OCI-LY3 (cell line): ENCODE results near the gene MIER2.

Source experiments
- H2AFZ ChIP-seq: fragments of 200-600, 300-600 bp; shearing (Covaris generic); 2 replicates; pipeline ENCODE4 v1.6.0; 2014; ENCODE audit warnings: antibody characterized with exemption, low read depth, low read length
- H3K27ac ChIP-seq: fragments of 200-600, 300-600 bp; sonication (generic); 2 replicates; pipeline ENCODE4 v1.5.1; 2014; ENCODE audit warnings: mild to moderate bottlenecking, low read length, moderate library complexity, mixed read lengths
- H3K27me3 ChIP-seq: fragments of 200-600, 300-600 bp; sonication (generic); 2 replicates; pipeline ENCODE4 v1.6.1; 2014; ENCODE audit warnings: low read depth, low read length, mixed read lengths
- H3K36me3 ChIP-seq: fragments of 200-600, 300-600 bp; sonication (generic); replicated peaks from 2 replicates; pipeline ENCODE3; 2014; ENCODE audit warnings: low read depth, low read length, mixed read lengths
- H3K4me1 ChIP-seq: fragments of 300-600, 200-600 bp; sonication (generic); 2 replicates; pipeline ENCODE4 v1.6.1; 2014; ENCODE audit warnings: low read length, mixed read lengths
- H3K4me2 ChIP-seq: fragments of 200-600, 300-600 bp; sonication (generic); 2 replicates; pipeline ENCODE4 v1.6.1; 2014; ENCODE audit warnings: low read length, mixed read lengths
- H3K4me3 ChIP-seq: fragments of 300-600, 200-600 bp; sonication (generic); 2 replicates; pipeline ENCODE4 v1.5.1; 2014; ENCODE audit warnings: antibody characterized with exemption, mild to moderate bottlenecking, low read length, moderate library complexity
- H3K79me2 ChIP-seq: fragments of 300-600, 200-600 bp; shearing (Covaris generic); 2 replicates; pipeline ENCODE4 v1.6.1; 2014; ENCODE audit warnings: mild to moderate bottlenecking, low read length, mixed read lengths
- H3K9ac ChIP-seq: fragments of 300-600, 200-600 bp; shearing (Covaris generic); 2 replicates; pipeline ENCODE4 v1.6.0; 2014; ENCODE audit warnings: mild to moderate bottlenecking, low read length, moderate library complexity
- H3K9me3 ChIP-seq: fragments of 200-600, 300-600 bp; shearing (Covaris generic); 2 replicates; pipeline ENCODE4 v1.6.1; 2014; ENCODE audit warnings: low read length, mixed read lengths; ENCODE audit not compliant: insufficient read depth
- H4K20me1 ChIP-seq: fragments of 200-600, 300-600 bp; sonication (generic); 2 replicates; pipeline ENCODE4 v1.6.1; 2016; ENCODE audit warnings: low read length, mixed read lengths; ENCODE audit not compliant: insufficient read depth
- EZH2phosphoT487 ChIP-seq: fragments of 200-600 bp; shearing (Covaris generic); IDR thresholded peaks from 2 replicates; pipeline ENCODE4 v1.6.1; 2018; ENCODE audit warnings: antibody characterized with exemption, mixed run types, low read depth
- TF ChIP-seq, protein P1 (sequence below): fragments of 200-600, 300-600 bp; sonication (generic); IDR thresholded peaks from 2 replicates; pipeline ENCODE4 v1.5.1; 2014; ENCODE audit warnings: antibody characterized with exemption, low read length, low read depth

MIER2 gene

DNA sequence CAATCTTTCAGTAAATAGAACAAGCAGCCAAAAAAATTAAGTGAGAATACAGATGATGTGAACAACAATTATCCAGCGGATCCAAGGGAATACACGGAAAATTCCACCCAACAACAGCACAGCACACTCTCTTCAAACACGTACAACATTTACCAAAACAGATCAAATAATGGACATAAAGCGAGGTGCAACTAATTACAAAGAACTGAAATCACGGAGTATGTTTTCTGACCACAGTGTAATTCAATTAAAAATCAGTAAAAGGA lies 26.2 kb downstream of the MIER2 start:
- TF ChIP-seq, protein P1, sequence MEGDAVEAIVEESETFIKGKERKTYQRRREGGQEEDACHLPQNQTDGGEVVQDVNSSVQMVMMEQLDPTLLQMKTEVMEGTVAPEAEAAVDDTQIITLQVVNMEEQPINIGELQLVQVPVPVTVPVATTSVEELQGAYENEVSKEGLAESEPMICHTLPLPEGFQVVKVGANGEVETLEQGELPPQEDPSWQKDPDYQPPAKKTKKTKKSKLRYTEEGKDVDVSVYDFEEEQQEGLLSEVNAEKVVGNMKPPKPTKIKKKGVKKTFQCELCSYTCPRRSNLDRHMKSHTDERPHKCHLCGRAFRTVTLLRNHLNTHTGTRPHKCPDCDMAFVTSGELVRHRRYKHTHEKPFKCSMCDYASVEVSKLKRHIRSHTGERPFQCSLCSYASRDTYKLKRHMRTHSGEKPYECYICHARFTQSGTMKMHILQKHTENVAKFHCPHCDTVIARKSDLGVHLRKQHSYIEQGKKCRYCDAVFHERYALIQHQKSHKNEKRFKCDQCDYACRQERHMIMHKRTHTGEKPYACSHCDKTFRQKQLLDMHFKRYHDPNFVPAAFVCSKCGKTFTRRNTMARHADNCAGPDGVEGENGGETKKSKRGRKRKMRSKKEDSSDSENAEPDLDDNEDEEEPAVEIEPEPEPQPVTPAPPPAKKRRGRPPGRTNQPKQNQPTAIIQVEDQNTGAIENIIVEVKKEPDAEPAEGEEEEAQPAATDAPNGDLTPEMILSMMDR, result no peak
- no peak for TF ChIP-seq EZH2phosphoT487
- Histone ChIP-seq H3K4me1 (no peaks in the 10 kb centered on the region), H2AFZ (no peak overlapping the region), H3K4me3 (no peak overlapping the region), H3K4me2 (no peak overlapping the region), H3K27me3 (no peaks in the 10 kb centered on the region), H3K9me3 (no peaks in the 10 kb centered on the region; the same call in none of the 2 replicates), H3K36me3 (no peaks in the 10 kb centered on the region), H3K27ac (no peak overlapping the region), H3K9ac (no peak overlapping the region), H4K20me1 (no peaks in the 10 kb centered on the region), H3K79me2 (no peaks in the 10 kb centered on the region)

DNA sequence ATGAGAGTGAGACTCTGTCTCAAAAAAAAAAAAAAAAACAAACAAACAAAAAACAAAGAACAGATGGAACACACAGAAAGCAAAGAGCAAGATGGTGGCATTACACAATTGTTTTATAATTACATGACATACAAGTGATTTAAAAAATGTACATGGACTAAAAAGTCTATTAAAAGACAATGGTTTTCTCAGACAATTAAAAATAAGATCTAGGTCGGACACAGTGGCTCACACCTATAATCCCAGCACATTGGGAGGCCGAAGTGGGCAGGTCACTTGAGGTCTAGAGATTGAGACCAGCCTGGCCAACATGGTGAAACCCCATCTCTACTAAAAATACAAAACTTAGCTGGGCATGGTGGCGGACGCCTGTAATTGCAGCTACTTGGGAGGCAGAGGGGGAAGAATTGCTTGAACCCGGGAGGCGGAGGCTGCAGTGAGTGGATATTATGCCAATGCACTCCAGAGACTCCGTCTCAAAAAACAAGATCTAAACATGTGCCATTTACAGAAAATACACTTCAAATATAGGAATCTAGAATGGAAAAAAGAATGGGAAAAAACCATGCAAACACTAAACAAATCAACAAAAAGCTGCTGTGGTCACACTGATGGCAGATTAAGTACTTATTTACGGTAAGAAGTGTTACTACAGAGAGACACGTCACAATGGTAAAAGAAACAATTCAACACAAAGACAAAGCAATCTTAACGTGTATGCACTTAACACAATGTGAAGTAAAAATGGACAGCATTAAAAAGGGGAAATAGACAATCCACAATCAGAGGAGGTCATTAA lies 26.7 kb downstream of the MIER2 start:
- Histone ChIP-seq H3K9ac (no peak overlapping the region), H3K27me3 (no peaks in the 10 kb centered on the region), H4K20me1 (no peaks in the 10 kb centered on the region), H3K4me2 (no peak overlapping the region), H3K79me2 (no peaks in the 10 kb centered on the region), H3K4me1 (no peaks in the 10 kb centered on the region), H3K9me3 (no peaks in the 10 kb centered on the region; the same call in none of the 2 replicates), H3K27ac (no peak overlapping the region), H3K4me3 (no peak overlapping the region), H3K36me3 (no peaks in the 10 kb centered on the region), H2AFZ (no peak overlapping the region)
- no peak for TF ChIP-seq EZH2phosphoT487
- TF ChIP-seq, protein P1, result no peak

DNA sequence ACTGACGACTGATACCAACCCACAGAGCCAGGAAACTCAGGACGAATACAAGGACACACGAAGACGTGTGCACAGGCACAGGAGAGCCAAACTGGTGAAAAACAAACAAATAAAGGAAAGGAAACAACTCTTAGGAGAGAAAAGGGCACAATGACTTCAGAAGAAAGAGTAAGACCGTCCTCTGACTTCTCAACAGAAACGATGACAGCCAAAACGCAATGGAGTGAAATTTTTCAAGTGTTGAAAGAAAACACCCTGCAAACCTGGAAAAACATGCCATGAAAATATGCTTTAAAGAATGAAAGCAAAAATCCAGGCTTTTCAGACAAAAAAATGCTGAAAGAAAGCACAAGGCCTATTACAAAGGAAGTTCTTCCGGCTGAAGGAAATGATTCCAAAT lies 28.8 kb downstream of the MIER2 start:
- Histone ChIP-seq H3K79me2 (no peaks in the 10 kb centered on the region), H3K4me2 (no peak overlapping the region), H4K20me1 (no peaks in the 10 kb centered on the region), H3K27me3 (no peaks in the 10 kb centered on the region), H3K36me3 (no peaks in the 10 kb centered on the region), H3K4me1 (no peaks in the 10 kb centered on the region), H3K9ac (no peak overlapping the region), H3K4me3 (no peak overlapping the region), H3K27ac (no peak overlapping the region), H3K9me3 (no peaks in the 10 kb centered on the region; the same call in 1 of the 2 replicates), H2AFZ (no peak overlapping the region)
- TF ChIP-seq, protein P1, result no peak
- no peak for TF ChIP-seq EZH2phosphoT487

DNA sequence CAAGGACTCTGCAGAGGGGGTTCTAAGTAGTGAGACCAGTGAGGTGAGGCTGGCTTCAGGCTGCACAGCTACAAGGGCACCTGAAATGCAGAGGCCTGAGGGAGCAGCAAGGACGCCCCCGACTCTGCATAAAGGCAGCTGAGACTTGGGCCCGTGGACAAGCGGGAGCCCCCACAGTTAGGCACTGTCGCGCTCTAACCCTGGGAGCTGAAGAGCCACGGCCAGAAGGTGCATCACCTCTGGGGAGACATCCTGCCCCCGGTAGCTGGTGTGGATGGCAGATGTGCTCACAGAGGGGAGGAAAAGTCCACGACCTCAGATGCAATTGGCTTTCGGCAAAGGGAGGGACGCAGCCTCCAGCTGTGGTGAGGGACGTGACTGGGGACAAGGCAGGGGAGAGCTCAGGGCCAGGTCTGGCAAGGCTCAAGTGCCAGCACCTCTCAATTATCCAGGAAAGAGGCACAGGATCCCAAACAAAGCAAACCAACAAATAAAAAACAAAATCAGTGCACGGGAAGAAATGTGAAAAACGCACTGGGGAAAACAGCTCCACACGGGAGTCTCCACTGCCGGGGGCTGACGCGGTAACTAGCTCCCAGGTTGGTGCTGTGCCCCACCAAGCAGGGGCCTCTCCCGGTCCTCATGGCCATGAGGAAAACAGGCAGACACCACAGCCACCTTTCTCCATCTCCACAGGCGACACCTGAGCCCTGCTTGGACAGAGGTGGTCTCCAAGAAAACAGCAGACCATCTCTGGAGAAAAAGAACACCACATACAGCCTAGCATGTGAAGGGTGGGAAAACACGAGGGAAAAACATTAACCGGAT lies 30.4 kb downstream of the MIER2 start:
- Histone ChIP-seq H3K4me1 (no peaks in the 10 kb centered on the region), H2AFZ (no peak overlapping the region), H3K4me3 (no peak overlapping the region), H3K79me2 (no peaks in the 10 kb centered on the region), H3K27me3 (no peaks in the 10 kb centered on the region), H3K36me3 (no peaks in the 10 kb centered on the region), H3K27ac (no peak overlapping the region), H3K9ac (no peak overlapping the region), H3K9me3 (no peaks in the 10 kb centered on the region), H3K4me2 (no peak overlapping the region), H4K20me1 (no peaks in the 10 kb centered on the region)
- TF ChIP-seq EZH2phosphoT487, result no peak
- TF ChIP-seq, protein P1, result no peak
